GM19324 (cell line): ENCODE measurements around the gene GKN2.

Source experiments
- ATAC-seq: cut with Tn5 transposase; IDR thresholded peaks from one replicate; pipeline ENCODE4 v1.9.1; 2021; ENCODE audit warnings: mild to moderate bottlenecking, moderate library complexity; ENCODE audit not compliant: unreplicated experiment, low FRiP score

Gene GKN2, protein sequence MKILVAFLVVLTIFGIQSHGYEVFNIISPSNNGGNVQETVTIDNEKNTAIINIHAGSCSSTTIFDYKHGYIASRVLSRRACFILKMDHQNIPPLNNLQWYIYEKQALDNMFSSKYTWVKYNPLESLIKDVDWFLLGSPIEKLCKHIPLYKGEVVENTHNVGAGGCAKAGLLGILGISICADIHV

DNA sequence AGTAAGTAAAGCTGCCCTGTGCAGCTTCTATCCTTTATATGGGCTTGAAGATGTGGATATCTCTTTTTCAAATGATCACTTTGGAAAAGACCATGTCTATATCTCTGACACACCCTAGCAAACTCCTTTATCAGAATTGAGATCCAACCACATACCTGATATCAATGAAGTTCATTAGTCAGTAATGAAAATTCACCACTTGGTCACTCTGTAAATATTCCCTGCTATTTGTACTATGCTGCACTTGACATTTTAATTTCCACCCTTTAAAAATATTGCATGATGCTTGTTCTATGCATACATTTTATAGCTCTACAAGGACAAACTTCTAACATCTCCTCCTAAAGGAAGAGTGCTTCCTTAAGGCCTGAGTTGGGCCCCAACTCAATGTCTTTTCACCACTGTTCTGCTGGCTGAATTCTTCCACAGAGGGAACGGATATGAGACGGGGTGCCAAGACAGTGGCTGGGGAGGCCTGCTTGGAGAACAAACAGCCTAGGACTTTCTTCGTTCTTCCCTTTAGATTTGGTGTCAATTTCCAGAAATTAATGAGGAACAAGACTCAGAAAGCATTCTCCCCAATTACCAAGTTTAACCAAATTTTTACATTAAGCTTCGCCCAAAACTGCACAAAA is at the start of gene GKN2:
Gene GKN2 (minus strand): TSS at position 7 of the 635 bp plus-strand sequence. CDS start 32 bp downstream, outside the sequence.
- no peak for ATAC-seq

DNA sequence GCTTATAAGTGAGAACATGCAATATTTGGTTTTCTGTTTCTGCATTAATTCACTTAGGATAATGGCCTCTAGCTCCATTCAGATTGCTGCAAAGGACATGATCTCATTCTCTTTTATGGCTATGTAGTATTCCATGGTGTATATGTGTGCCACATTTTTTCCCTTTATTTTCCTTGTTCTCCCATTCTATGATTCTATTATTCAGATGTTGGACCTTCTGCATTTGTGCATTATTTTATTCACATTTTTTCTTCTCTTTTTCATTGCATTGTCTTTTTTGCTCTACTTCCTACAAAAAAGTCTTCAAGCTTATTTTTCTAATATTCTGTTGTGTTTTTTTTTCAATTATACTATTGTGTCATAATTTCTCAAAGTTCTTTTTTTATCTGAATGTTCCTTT is 49.2 kb upstream of the GKN2 start:
- no peak for ATAC-seq

DNA sequence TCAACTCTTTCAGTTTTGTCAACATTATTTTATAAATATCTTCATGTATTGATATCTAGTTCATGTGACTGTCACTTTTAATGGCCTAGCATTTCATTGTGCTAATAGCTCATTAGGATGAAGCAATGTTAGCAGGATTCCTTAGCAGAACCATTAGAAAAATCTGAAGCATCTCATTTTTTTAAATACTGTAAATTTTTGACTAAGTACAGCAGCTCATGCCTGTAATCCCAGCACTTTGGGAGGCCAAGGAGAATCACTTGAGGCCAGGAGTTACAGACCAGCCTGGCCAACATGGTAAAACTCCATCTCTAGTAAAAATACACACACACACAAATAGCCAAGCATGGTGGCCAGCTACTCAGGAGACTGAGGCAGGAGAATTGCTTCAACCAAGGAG is 44.7 kb upstream of the GKN2 start:
- no peak for ATAC-seq

DNA sequence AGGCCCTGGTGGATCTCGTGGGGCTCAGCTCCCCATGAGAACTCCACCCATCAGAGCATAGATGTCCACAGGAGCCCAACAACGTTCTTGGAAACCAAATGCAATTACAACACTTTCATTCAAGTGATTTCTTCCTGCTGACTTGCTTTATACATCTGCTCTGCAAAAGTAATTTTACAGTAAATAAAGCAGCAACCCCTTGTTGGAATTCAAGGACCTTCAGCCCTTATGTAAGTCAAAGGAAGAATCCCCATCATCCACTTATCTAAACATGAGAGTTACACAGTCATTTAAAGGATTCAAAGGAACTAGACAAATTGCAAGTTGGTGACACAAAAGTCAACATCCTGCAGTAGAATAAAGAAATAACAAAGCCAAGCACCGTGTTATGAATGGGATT is 43.2 kb upstream of the GKN2 start:
- ATAC-seq: no peak

DNA sequence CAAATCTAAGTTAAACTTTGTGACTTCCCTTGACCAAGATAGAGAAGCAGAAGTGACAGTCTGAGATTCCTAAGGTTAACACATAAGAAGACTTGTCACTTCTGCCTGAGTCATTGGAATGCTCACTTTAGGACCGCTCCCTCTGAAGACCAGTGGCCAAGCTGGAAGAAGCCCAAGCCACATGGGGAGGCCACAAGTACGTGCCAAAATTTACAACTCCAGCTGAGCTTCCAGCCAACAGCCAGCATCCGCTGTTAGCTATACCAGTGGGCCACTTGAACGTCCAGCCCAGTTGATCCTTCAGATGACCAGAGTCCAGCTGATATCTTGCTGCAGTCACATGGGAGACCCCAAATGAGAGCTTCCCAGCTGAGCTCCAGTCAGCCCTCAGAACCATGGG is 42.2 kb upstream of the GKN2 start:
- no peak for ATAC-seq

DNA sequence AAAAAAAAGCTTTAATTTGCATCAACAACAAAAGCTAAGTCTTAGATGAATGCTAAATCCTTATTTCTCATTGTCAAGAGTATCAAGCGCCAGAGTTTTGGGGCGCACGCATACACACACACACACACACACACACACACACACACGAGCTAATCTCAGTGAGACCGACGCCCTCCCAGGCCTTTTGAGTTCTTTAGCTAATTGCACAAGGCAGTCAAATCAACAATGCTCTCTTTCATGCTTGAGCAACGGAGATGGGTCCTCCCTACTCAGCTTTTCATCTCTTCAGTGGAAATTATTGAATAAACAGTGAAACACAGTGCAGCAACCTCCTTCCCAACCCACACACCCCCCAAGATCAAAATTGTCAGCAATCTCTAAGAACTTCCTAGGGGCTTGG is 41.0 kb upstream of the GKN2 start:
- ATAC-seq: no peak

DNA sequence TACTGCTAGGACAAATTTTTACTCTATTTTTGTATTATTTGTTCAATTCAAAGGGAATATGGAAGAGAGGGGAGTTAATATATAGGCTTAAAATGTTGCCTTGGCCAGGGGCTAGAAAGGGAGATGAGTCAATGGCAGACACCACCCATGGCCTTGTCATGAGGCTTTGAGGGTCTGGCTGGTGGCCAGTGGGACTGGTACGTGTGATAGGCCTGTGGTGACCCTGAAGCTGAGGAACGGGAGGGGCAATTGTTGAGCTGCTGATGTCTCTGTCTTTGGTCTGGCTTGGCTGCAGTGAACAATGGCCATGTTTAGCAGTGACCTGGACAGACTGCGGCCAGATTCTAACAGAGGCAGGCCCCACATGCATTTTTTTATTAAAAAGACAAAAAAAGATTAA is 40.2 kb upstream of the GKN2 start:
- no peak for ATAC-seq

DNA sequence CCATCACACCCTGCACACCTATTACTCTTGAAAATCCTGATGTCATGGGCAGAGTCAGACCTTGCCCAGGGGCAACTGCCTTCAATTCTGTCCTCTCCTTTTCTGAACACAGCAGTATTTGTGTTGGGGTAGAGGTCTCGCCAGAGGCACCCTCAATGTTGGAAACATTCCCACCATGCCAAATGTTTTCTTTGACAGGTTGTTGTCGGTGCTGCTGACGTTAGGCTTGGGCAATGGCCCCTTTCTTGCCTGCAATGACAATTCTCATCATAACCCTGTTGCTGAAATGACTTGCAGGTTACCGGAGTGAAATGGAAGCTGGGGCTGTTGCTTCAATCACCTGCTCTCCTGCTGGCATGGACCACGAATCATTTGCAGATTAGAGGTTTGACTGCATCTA is 39.6 kb upstream of the GKN2 start:
- ATAC-seq: no peak

DNA sequence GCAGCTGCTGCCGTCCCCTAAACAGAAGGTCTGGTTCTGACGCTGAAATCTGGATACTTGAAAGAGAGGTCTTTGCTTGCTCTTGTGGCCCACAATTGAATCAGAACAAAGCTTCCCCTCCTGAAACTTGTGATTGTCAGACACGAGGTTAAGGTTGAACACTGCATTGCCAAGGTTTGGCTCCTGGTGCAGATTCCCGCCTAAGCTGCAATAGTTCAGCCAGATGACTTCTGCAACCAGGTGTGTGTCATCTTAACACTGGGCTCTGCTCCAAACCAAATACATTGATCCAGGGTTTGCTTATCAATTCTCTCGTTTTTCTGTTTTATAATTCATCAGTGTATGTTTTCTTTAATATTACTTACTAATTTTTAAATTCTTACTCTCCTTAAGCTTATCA is 36.3 kb upstream of the GKN2 start:
- no peak for ATAC-seq

DNA sequence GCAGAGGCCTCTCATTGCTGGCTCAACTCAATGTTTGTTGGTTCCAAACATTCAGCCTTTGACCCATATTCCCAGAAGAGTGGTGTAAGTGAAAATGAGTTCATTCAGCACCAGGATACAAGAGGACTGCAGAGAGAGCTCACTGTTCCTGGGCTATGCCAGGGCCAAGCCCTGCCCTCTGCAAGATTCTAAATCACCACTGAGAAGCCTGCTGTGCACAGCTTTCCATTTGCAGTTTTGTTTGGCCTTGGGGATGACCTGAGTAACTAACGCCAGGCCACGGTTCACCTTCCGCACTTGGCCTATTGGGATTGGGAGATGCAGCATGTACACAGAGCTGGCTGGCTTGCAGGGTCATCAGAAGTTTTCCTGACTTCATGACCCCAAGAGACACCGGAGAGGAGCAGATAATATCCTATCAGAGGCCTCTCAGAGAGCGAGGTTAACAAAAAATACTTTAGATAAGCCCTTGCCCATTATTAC is 34.4 kb upstream of the GKN2 start:
- no peak for ATAC-seq

DNA sequence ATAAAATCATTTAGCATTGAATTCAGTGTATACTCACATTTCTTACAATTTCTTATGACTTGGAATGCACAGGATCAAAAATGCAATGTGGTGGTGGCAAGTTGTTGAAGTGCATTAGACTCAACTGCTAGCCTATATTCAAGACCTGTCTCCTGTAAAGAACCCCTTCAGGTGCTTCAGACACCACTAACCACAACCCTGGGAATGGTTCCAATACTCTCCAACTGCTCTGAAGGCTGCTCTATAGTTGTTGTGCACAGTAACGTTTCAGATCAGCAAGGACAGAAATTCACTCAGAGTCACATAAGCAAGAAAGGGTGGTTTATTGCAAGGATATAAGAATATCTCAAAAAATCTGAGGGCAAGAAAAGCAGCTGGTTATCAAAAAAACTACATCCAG is 28.3 kb upstream of the GKN2 start:
- no peak for ATAC-seq

DNA sequence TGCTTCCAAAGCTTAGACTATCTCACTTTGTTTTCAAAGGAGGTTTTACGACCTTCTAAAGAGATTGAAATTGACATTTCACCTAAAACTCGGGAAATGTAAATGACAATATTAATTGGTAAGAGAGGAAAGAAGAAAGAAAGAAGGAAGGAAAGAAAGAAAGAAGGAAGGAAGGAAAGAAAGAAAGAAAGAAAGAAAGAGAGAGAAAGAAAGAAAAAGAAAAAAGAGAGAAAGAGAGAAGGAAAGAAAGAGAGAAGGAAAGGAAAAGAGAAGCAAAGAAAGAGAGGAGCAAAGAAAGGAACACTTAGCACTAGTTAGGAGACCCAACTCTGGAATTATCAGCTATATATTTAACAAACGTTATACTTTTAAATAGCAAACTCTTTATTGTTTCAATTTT is 25.4 kb upstream of the GKN2 start:
- no peak for ATAC-seq

DNA sequence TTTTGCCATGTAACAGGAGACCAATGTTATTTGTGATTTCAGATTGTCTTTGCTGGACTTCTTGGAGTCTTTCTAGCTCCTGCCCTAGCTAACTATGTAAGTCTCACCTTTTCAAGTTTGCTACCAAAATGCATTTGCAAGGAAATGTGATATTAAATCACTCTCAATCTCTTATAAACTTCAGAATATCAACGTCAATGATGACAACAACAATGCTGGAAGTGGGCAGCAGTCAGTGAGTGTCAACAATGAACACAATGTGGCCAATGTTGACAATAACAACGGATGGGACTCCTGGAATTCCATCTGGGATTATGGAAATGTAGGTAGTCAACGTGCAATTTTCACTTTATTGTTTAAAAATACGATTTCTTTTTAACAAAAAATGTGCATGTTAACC is 24.8 kb upstream of the GKN2 start:
- ATAC-seq: no peak

DNA sequence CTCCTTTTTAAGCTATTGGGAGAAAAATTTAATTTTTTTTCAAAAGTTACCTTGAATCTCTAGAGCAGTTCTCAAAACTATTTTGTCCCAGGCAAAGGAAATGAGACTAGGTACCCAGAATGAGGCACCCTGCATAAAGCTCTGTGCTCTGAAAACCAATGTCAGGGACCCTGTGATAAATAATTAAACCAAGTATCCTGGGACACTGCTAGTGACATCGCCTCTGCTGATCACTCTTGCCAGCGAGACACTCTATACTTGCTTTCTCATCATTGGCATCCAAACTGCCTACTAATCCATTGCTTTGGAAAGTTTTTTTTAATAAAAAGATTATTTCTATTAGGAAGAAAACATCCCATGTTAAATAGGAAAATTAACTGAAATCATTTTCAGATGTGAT is 23.2 kb upstream of the GKN2 start:
- ATAC-seq: no peak

DNA sequence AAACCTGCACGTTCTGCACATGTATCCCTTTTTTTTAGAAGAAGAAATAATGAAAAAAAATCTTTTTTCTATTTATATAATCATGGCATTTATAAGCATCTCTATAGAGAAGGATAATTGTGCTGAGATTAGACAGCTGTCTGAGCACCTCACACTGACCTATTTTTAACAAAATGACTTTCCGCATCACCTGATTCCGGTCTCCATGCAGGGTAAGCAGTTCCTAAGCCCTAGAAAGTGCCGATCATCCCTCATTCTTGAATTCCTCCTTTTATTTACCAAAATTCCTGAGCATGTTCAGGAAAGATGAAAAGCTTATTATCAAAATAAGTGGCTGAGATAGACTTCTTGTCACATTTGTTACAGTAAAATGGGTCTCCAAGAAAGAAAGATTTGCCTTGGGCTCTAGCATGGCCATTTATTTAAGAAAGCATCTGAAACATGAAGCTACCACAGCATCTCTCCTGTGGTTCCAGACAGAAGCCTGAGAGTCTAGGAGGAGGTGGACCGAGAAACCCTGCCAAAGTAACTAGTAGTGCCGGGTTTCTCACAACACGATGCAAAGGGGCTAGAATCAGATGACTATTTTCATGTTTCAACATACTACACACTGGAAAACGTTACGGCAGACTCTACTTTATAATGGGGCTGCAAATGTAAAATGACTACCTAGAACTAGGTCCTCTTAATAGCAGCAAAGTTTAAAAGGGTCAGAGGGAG is 22.4 kb upstream of the GKN2 start:
- no peak for ATAC-seq

DNA sequence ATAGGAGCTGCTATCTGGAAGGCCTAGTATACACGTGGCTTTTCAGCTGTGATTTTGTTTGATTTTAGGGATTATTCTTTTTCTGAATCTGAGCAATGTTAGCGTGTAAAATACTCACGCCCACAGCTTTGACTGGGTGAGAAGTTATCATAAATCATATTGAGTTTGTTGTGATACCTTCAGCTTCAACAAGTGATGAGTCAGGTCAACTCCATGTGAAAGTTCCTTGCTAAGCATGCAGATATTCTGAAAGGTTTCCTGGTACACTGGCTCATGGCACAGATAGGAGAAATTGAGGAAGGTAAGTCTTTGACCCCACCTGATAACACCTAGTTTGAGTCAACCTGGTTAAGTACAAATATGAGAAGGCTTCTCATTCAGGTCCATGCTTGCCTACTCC is 21.6 kb upstream of the GKN2 start, which contains the start of gene GKN1:
Gene GKN1 (plus strand): TSS at position 386 of the 400 bp plus-strand sequence. CDS start 42 bp downstream, outside the sequence.
- ATAC-seq: no peak

DNA sequence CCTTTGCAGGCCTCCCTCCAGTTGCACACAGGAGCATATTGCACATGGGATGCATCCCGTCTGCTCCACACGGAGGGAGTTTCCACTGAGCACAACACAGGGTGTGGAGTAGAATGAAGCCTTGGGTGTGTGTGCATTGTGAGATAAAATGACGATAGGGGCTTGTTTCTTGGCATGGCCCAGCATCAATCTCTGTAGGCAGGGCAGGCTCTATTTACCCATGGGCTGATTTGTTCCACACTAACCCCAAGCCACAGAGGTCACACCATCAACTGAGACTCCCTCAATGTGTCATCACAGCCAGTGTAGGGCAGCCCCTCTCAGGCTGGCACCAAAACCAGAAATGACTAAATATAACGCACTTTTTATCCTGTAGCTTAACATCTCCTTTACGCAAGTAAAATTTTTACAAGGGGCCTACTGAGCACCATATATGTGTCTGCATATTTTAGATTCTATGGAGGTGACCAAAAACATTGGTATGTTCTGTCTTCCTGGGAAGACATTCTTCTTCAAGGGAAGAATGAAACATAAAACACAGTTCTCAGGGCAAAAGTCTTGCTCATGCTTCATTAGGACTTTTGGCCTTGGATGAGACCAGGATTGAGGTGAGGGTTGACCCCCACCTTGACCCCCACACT is 19.0 kb upstream of the GKN2 start:
- ATAC-seq: no peak

DNA sequence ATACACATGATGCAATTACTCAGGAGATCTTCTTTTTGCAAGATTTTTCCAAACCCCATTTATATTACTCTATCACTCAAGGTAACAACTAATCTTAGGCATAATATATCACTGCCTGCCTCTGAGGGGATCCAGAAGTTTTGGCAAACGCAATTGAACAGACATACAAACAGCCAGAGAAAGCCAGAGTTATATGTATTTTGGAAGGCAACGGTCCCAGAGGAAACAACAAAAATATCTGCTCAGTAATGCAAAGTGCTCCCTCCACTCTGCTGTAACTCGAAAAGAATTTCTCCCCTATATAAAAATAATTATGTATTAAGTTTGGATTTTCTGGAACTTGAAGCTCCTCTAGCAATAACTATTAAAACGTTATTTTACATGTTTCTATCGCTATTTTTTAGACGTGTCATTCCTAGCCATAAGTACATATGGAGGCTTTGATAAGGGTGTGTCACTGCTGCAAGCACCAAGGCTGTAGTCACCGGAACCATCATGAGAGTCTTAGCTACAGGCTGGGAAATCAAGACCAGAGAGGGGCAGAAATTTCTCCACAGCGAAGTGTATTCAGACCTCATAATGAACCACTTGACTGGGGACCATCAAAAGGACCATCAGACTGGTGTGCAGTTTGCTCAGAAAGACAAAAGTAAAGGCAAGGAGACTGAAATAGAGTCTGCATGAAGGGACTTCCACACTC is 18.0 kb upstream of the GKN2 start:
- no peak for ATAC-seq

DNA sequence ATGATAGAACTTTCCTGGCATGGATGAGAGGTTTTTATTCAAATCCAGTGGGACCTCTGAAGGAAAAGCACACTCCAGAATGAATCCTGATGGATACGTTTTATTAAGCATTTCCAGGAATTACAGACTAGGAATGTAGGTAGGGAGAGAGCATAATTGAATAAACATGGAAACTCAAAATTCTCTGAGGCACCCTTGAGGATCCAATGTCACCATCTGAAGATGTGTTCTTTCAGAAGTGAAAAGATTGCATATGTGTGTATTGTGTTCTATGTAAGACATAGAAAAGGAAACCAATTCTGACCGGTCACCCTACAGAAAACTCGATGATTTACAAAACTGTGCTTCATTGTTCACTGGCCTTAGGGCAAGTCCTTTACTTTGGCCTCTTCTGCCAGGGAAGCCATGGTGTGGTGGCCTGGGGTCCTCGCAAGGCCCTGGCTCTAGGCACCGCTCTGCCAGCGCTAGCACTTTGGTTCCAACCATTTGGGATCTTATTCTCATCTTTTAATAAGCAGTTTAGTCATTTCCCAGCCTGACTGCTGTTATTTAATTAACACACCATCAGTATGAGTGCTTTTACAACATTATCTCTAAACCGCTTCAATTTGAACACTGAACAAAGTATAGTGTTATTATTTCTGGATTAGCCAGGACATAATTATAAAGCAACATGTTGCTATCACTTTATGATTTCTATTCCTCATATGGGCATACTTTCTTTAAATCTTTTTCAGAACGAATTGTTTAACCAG is 17.2 kb upstream of the GKN2 start:
- ATAC-seq: no peak

DNA sequence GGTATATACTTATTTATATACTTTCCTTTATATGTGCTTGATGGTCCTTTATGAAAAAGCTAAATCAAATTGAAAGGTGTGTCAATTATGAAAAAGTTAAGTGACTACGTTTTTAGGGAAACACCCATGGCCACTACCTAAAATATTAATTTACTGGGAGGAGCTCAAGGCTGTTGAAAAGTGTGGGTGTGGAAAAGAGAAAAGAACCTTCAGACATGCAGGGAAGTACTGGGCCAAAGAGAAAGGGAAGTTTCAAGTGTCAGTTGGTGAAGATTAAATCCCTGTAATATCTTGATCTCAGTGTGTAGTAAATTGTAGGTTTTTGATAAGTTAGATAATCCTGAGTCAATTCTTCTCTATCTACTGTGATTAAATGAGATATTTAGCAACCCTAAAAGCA is 15.5 kb upstream of the GKN2 start:
- ATAC-seq: no peak
